HepG2 (cell line): Measurements from ENCODE around the gene DOLK. TPM values are rescaled to one million over a fixed set of nuclear protein-coding genes. Genes with fewer than 3 reads are reported as not detected.
A peak's percentile ranks its signal among the peaks of the same experiment; 100 is the strongest.

Experiments used
- ATAC-seq: fragments of 200-7000 bp; cut with Tn5 transposase; 3 replicates; pipeline ENCODE4 v1.9.1; 2020; ENCODE audit warnings: mild to moderate bottlenecking, moderate library complexity
- BruUV-seq: library from RNA; stranded (reverse); fragments of 400-500 nt; replicated peaks from 2 replicates; lab custom pipeline; 2021; lab: Mats Ljungman, UMichigan
- CTCF ChIA-PET: fragments of 300-600 bp; formaldehyde crosslinking; extraction: SDS; loops from one replicate; lab custom pipeline; 2021; ENCODE audit warnings: low total read pairs, inconsistent platforms, low intra/inter-chr PET ratio; lab: Yijun Ruan, JAX
- POLR2A ChIA-PET: fragments of 350-600 bp; sonication (Branson Sonifier 250); formaldehyde crosslinking; loops from one replicate; lab custom pipeline; 2020; ENCODE audit warnings: antibody characterized with exemption, inconsistent platforms; lab: Yijun Ruan, JAX
- DNase-seq: peaks from one replicate; pipeline ENCODE4 v3.0.0-alpha.2; 2015; ENCODE audit warnings: low spot score
- FAIRE-seq: peaks from 3 replicates; lab custom pipeline; 2011; peaks lifted over from hg19 to GRCh38; lab: Jason Lieb, UNC
- H2AFZ ChIP-seq: one replicate; pipeline ENCODE4 v1.6.1; 2011; ENCODE audit warnings: low read length, inconsistent platforms
- H3K27ac ChIP-seq: fragments of 300-600 bp; 3 replicates; pipeline ENCODE4 v1.8.0; 2011; ENCODE audit warnings: mixed run types, mild to moderate bottlenecking, mixed read lengths, low read length, inconsistent platforms; ENCODE audit not compliant: insufficient read depth; ENCODE audit errors: extremely low read length
- H3K27me3 ChIP-seq, 2 experiments: fragments of 200-600 bp in 1 of 2; 2 replicates in 1 of 2; 3 replicates in 1 of 2; pipeline versions ENCODE4 v1.6.0 to v1.8.0; 2011; ENCODE audit warnings: low read length in 2 of 2, mild to moderate bottlenecking in 2 of 2, moderate library complexity in 2 of 2, inconsistent platforms in 1 of 2; ENCODE audit not compliant: insufficient read depth in 2 of 2, control insufficient read depth in 1 of 2
- H3K36me3 ChIP-seq, 2 experiments: fragments of 200-600 bp in 1 of 2; replicated peaks in 1 of 2; 2 replicates in 1 of 2; 3 replicates in 1 of 2; pipeline versions ENCODE4 v1.5.1 to v1.8.0; 2011; ENCODE audit warnings: low read length in 2 of 2, inconsistent platforms in 1 of 2; ENCODE audit not compliant: insufficient read depth in 2 of 2, control insufficient read depth in 1 of 2
- H3K4me1 ChIP-seq: 2 replicates; pipeline ENCODE4 v1.5.1; 2012; ENCODE audit warnings: low read length, inconsistent platforms; ENCODE audit not compliant: insufficient read depth
- H3K4me2 ChIP-seq: 2 replicates; pipeline ENCODE4 v1.6.0; 2011; ENCODE audit warnings: low read depth, low read length, inconsistent platforms
- H3K4me3 ChIP-seq, 3 experiments: fragments of 200-600 bp in 1 of 3; sonication (generic), shearing (Covaris generic) in 1 of 3; replicated peaks in 1 of 3; 2 replicates each; pipeline ENCODE4 v1.5.1; 2011 to 2016; ENCODE audit warnings: low read length in 3 of 3, inconsistent platforms in 2 of 3, low read depth in 2 of 3, mild to moderate bottlenecking in 2 of 3, control low read depth in 1 of 3, mixed read lengths in 1 of 3; ENCODE audit not compliant: insufficient read depth in 1 of 3
- H3K79me2 ChIP-seq: one replicate; pipeline ENCODE4 v1.6.1; 2011; ENCODE audit warnings: low read length, inconsistent platforms; ENCODE audit not compliant: insufficient read depth
- H3K9ac ChIP-seq: 2 replicates; pipeline ENCODE4 v1.6.0; 2011; ENCODE audit warnings: mild to moderate bottlenecking, low read depth, low read length, inconsistent platforms; ENCODE audit not compliant: insufficient read depth
- H3K9me3 ChIP-seq: 2 replicates; pipeline ENCODE4 v1.5.1; 2012; ENCODE audit warnings: mild to moderate bottlenecking, low read length
- H4K20me1 ChIP-seq: 2 replicates; pipeline ENCODE4 v1.6.0; 2011; ENCODE audit warnings: inconsistent platforms, mild to moderate bottlenecking, low read length, moderate library complexity; ENCODE audit not compliant: insufficient read depth
- EHMT2 ChIP-seq: fragments of 200-600 bp; sonication (generic); IDR thresholded peaks from 2 replicates; pipeline ENCODE4 v1.7.0; 2017; ENCODE audit warnings: antibody characterized with exemption, low read depth, low read length, borderline replicate concordance
- FOXO1 ChIP-seq: sonication (generic); formaldehyde crosslinking; IDR thresholded peaks from 2 replicates; pipeline ENCODE4 v1.4.0; 2020; ENCODE audit warnings: missing genetic modification reagents
- IKZF5 ChIP-seq: IDR thresholded peaks from 2 replicates; pipeline ENCODE4 v1.6.1; 2018; ENCODE audit warnings: missing genetic modification reagents, mild to moderate bottlenecking, missing compliant biosample characterization
- JDP2 ChIP-seq: sonication (generic); formaldehyde crosslinking; IDR thresholded peaks from 2 replicates; pipeline ENCODE4 v1.8.1; 2022; ENCODE audit warnings: missing genetic modification reagents, borderline replicate concordance
- NFE2L1 ChIP-seq: sonication (generic); formaldehyde crosslinking; IDR thresholded peaks from 2 replicates; pipeline ENCODE4 v1.4.0; 2020; ENCODE audit warnings: missing genetic modification reagents, mild to moderate bottlenecking, borderline replicate concordance
- SRSF1 ChIP-seq: fragments of 200-400 bp; formaldehyde crosslinking; optimal IDR thresholded peaks from 2 replicates; pipeline ENCODE3; 2017; ENCODE audit warnings: mild to moderate bottlenecking, low read depth, low read length, moderate library complexity
- ZNF280D ChIP-seq: sonication (generic); formaldehyde crosslinking; IDR thresholded peaks from 2 replicates; pipeline ENCODE4 v1.5.1; 2020; ENCODE audit warnings: mild to moderate bottlenecking, missing genetic modification reagents
- ZNF567 ChIP-seq: sonication (generic); formaldehyde crosslinking; IDR thresholded peaks from 2 replicates; pipeline ENCODE4 v1.8.1; 2023; ENCODE audit warnings: mild to moderate bottlenecking, missing genetic modification reagents, borderline replicate concordance
- WGBS: methylation state at CpG from one replicate; pipeline ENCODE4 v1.1.6; 2017; ENCODE audit warnings: low lambda C conversion rate; 5-methylcytosine and 5-hydroxymethylcytosine counted together
- in situ Hi-C: cut with HindIII; loops from 2 replicates; pipeline ENCODE4 v1.10.0; 2017; ENCODE audit warnings: low pct_unique_long_range_greater_than_20kb; ENCODE audit not compliant: extremely low pct_ligation_motif_present
- intact Hi-C: fragments of 100-400 bp; cut with micrococcal nuclease; formaldehyde crosslinking; loops from one replicate; pipeline ENCODE4 v1.10.0; 2022; ENCODE audit not compliant: unreplicated experiment
- polyA plus RNA-seq, 8 experiments: library from polyadenylated mRNA; depleted of rRNA in 3 of 8; stranded (reverse) in 7 of 8; unstranded in 1 of 8; fragments of >200 nt; fragmentation: Illumina TruSeq in 4 of 8; extraction: Trizol in 4 of 8; gene quantifications; 2 replicates each; pipeline versions ENCODE4 v1.2.1 to v1.2.3, GENCODE V29; 2011 to 2016; ENCODE audit warnings: low read depth in 4 of 8, missing spikeins in 1 of 8, mixed read lengths in 1 of 8; ENCODE audit not compliant: insufficient read depth in 1 of 8
- total RNA-seq, 5 experiments: library from RNA; depleted of rRNA; stranded (reverse); fragments of >200 nt; fragmentation: Illumina TruSeq; extraction: Trizol; gene quantifications; 2 replicates each; pipeline ENCODE4 v1.2.3, GENCODE V29; 2016; ENCODE audit warnings: low read depth in 1 of 5
- TF ChIP-seq, protein P1 (sequence below): sonication (generic); formaldehyde crosslinking; IDR thresholded peaks from 2 replicates; pipeline ENCODE4 v1.4.0; 2020; ENCODE audit warnings: missing genetic modification reagents

The DOLK gene
- total and polyA plus RNA-seq, 2 of the 13 experiments (the other 11 are each of a cell fraction or from before 2014, with no cell fraction given) = 15.4 to 18.7 TPM

- TF ChIP-seq, protein P1, sequence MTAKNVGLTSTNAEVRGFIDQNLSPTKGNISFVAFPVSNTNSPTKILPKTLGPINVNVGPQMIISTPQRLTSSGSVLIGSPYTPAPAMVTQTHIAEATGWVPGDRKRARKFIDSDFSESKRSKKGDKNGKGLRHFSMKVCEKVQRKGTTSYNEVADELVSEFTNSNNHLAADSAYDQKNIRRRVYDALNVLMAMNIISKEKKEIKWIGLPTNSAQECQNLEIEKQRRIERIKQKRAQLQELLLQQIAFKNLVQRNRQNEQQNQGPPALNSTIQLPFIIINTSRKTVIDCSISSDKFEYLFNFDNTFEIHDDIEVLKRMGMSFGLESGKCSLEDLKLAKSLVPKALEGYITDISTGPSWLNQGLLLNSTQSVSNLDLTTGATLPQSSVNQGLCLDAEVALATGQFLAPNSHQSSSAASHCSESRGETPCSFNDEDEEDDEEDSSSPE = no peak
- no peak for TF ChIP-seq JDP2 (CRISPR knock-in tag)
- TF ChIP-seq IKZF5 (CRISPR knock-in tag) = 0 out of 2 replicates have a peak, but pooled peaks have one; percentile 12
These were observed 33.2 kb downstream of the DOLK start (continued) for GRCh38 chr9:128913995-128914772.

DNA sequence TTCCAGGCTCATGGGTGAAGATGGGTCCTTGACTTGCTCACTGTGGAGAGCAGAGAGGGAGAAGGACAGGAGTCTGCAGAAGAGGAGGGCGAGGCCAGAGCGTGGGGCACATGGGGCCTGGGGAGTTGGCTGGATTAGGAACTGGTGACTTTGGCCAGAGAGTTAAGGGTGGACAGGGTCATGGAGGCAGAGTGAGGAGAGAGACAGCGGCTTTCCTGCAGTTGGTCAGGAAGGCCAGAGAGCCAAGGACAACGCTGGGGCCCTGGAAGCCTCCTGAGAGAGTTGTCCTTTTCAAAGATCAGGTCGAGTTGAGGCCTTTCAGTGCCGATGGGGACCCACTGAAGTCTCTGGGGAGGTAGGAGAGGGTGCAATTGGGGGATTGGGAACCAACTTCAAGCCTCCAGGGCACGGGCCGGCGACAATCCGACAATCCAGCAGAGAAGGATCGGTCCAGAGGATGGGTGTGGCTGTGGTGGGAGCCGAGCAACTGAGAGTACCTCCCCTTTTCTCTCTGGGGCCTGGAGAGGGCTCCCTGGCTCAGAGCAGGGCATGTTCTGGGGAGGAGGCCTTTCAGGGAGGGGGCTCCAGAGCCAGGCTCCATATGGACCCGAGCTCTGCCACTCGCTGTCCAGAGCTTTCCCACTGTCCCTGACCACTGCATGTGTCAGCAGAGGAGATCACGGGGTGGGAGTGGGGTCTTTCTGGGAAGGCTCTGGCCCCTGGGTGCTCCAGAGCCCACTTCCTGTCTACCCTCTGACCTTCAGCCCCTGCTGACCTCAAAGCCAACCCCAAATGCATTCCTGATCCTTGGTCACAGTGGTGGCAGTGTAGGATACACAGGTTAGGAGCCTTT, 34.1 kb downstream of the DOLK start:
- intact Hi-C loops = no loop called here
- ATAC-seq = peak; percentile 60
- no TSS peak for BruUV-seq
- no peak for FAIRE-seq
- Histone ChIP-seq H3K9me3 (no peaks in the 10 kb centered on the region), H4K20me1 (no peaks in the 10 kb centered on the region), H3K4me3 (no peak overlapping the region; a peak in 1 of 6 replicates), H2AFZ (no peak overlapping the region), H3K4me2 (peak overlapping the region; percentile 37; the same call in 1 of the 2 replicates), H3K36me3 (peaks cover 27 to 42% of the 10 kb centered on the region in 2 experiments), H3K9ac (peak overlapping the region; percentile 45; the same call in 1 of the 2 replicates), H3K4me1 (peaks cover 77% of the 10 kb centered on the region), H3K27ac (peak overlapping the region; percentile 70), H3K79me2 (peaks cover 9% of the 10 kb centered on the region), H3K27me3 (no peaks in the 10 kb centered on the region)
- ChIA-PET CTCF (no interaction called here), POLR2A (interaction anchor here (0.9 to 2.8 kb wide), 5 partner anchors 9 to 37 kb away, joined by 3 to 14 read pairs (median 6); partner anchors contain the start of genes KYAT1 and LRRC8A)
- WGBS = 52% methylated on average over 8 of the region's 15 CpGs
- DNase-seq = no peak
- in situ Hi-C loops = no loop called here
- TF ChIP-seq SRSF1 = no peak
- TF ChIP-seq ZNF567 = no peak
- TF ChIP-seq FOXO1 (CRISPR knock-in tag) = no peak
- TF ChIP-seq EHMT2 = no peak
- TF ChIP-seq NFE2L1 = no peak
- no peak for TF ChIP-seq ZNF280D
